Endothelial cell of hepatic sinusoid (primary cell): ENCODE results near the gene TIAM2.
"Not testable (repeated sequence)": the region's sequence is repeated elsewhere in the genome, so short reads cannot be mapped to it uniquely, and the experiment has no call there.

ENCODE experiments used
- in situ Hi-C: cut with HindIII; loops from 2 replicates; pipeline ENCODE4 v1.10.0; 2017; ENCODE audit warnings: low sequenced_read_pairs

TIAM2 gene

DNA sequence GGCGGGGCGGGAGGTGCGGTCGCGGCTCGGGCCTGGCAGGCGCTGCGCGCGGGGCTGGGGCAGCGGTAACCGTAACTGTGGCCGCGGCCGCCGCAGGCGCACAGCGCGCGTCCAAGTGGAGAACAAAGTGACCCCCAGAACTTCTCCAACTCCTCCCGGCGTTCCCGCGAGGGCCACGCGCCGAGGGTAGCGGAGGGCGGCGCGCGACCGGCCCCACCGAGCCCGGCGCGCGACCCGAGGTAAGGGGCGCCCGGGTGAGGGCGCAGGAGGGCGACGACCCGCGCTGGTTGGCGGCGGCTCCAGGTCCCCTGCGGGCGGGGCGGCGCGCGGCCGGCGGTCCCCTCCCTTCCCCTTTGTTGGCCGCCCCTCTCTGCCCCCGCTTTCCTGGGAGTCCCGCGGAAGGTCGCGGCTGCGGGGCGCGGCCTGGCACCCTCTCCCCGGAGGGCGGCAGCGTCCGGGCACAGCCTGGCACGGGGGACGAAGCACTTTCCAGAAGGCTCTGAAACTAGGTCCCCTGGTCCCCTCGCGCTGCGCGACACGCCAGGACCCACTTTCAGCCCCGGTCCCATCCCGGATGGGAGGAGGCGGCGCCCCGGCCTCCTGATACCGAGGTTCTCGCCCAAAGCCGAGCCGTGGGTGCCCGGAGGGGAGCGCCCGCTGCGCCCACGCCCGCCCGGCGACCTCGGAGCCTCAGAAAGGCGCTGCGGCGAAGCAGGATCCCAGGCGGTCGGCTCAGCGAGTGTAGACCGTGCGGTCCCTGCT is at the start of gene TIAM2:
Gene TIAM2, plus strand, starts transcription at position 62 of the 762 bp plus-strand sequence. CDS start 133,909 bp downstream, outside the sequence.
- in situ Hi-C loops = no loop called here

DNA sequence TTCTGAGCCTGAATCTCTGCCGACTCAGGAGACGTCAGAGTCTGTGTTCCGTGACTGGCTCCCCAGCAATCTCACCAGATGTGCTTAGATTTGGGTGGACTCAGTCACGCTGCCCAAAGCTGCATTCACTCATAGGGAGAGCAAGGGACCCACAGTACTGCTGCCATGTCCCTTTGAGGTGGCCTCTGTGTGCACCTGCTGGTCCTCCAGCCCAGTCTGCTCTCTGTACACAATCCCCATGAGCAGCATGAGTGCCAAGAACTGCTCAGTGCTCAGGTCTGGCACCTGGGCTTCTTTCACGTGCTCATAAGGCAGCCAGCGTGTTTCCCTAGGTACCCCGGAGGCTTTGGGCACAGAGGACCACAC is 44.2 kb upstream of the TIAM2 start:
- in situ Hi-C loops = no loop called here

DNA sequence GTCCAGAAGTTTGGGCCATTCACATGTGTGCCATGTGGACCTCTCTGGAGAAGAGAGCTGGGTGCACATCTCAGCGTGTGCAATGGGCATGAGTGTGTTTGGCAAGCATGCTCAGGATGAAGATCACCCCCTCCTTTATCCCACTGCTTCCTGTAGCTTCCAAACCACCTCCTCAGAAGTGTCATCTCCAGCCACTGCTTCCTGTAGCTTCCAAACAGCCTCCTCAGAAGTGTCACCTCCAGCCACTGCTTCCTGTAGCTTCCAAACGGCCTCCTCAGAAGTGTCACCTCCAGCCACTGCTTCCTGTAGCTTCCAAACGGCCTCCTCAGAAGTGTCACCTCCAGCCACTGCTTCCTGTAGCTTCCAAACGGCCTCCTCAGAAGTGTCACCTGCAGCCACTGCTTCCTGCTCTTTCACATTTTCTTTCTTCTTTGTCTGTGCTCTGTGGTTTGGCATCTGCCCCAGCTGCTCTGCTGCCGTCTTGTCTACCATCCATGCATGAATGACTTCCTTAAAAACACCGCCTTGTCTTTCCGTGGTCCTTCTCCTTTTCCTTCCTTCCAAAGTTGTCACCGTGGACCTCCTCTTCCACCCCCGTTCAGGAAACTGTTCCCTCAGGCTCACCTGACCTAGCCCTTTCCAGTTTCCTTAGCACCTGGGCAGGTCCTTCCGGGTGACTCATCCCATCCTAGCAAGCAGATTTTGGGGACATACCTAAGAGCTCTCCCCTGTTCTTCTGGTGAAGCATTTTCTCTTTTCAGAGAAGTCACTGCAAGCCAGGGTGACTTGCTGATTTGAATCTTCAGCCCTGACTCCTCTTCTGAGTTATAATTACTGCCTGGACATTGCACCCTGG is 43.5 kb upstream of the TIAM2 start:
- in situ Hi-C loops = no loop called here

DNA sequence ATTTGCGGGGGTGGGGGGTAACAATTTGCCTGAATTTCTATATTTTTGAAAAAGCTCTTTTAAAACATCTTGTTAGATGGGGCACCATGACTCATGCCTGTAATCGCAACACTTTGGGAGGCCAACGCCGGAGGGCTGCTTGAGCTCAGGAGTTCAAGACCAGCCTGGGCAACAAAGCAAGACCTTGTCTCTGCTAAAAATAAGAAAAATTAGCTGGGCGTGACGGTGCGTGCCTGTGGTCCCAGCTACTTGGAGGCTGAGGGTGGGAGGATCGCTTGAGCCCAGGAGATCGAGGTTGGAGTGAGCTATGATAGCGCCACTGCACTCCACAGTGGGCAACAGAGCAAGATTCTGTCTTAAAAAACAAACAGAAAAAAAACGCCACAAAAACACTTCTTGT is 41.5 kb upstream of the TIAM2 start:
- in situ Hi-C loops = no loop called here

DNA sequence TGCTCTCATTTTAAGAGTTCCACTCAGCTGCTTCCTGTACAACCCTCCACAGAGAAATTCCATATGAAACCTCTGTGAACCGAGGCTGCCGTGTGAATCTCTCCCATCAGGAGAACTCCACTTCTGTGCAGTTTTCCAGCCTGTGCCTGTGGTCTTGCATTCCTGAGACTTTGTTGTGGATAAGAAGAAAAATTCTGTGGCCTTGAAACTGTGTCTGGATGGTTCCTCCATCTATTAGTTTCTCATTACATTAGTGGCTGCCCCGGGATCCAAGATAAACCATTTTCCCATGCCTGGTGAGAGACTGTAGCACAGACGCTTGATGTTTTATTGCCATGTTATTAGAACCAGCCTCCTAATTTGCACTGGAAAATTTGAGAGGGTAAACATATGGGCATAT is 40.8 kb upstream of the TIAM2 start:
- in situ Hi-C loops = no loop called here

DNA sequence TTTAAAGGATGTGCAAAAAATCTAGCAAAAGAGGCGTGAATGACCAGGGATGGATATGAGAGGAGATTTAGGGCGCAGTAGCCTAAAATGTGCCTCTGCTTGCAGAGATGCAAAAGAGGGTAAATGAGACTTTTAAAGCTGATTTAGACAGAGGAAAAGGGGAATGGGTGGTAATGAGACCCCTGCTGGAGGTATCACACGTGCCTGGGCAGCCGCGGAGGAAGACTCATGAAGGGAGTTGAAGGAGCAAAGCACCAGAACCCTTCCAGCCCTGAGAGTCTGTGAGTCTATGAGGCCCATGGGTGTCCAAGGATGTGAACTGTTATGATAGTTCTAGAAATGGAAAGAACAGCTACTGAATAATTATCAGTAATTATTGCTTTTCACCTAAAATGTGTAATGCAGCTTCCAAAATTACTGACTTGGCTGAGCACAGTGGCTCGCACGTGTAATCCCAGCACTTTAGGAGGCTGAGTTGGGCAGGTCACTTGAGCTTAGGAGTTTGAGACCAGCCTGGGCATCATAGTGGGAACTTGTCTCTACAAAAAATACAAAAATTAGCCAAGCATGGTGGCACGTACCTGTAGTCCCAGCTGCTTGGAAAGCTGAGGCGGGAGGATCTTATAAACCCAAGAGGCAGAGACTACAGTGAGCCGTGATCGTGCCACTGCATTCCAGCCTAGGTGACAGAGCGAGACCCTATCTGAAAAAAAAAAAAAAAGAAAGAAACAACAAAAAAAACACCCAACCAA is 38.2 kb upstream of the TIAM2 start:
- in situ Hi-C loops = loop anchor here (5.0 kb wide), 1 partner anchor 35 kb away; no protein-coding TSS in a partner anchor

DNA sequence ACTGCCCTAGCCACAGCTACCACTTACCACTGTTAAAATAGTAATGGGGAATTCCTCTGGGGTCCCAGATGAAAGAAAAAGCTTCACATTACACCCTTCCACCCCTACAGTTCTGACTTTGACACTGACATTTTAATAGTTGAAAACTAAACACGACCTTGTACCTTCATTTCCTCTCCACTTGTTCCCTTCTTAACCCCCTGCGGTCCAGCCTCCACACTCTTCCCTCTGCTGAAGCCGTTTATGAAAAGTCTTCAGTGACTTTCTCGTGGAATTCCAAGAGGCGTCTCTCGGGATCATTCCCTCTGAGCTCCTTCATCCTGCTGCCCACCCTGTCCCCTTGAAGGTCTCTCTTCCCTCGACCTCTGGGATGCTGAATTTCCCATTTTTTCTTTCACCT is 36.6 kb upstream of the TIAM2 start:
- in situ Hi-C loops = loop anchor here (5.0 kb wide), 1 partner anchor 34 kb away; no protein-coding TSS in a partner anchor

DNA sequence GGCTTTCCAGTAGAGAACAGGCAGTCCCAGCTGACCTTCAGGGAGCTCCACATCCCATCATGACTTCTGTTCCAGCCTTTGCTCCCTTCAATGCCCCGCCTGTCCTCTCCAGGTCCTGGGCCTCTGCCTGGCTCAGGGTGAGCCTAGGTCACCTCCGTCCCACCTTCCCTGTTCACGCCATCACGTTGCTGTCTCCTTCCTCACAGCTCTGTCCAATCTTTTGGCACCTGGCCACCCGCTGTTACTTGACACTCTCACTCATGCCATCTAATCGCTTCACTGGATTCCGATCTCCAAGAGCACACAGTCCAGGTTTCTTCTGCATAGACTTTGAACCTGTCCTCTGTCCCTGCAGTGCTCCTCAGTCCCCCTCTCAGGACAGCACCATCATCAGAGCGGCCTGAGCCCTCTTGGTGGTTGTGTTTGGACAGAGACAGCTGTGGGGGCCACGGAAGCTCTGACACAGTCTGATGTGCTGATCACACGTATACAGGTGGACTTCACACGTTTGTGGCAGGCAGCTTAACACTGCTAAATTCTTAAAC is 34.7 kb upstream of the TIAM2 start:
- in situ Hi-C loops = no loop called here

DNA sequence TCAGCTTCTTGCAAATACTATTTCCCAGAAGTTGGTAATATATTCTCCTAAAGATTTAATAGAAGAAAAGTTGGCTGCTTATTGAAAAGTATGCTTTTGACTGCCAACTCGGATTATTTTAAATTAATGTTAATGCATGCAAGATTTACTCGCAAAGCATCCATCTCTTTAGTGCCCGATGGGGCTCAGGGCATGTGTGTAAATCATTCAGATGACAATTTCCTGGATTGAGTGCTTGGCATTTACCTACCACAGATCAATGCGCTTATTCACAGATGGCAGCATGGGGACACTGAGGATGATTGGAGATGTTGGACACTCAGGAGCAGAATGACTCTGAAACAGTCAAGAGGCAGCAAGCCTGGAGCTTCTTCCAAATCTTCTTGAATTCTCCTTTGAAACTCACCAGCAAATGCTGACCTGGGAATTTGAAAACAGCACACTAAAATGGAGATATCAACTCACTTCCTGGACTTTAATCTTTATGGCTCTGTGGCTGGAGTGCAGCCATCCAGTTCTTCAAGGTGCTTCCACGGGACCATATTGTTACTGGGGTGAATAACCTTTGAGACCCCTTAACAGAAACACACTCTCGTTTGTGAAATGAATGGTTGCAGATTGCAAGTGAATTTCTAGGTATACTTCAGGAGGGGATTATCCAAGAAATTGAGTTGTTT is 34.1 kb upstream of the TIAM2 start:
- in situ Hi-C loops = no loop called here

DNA sequence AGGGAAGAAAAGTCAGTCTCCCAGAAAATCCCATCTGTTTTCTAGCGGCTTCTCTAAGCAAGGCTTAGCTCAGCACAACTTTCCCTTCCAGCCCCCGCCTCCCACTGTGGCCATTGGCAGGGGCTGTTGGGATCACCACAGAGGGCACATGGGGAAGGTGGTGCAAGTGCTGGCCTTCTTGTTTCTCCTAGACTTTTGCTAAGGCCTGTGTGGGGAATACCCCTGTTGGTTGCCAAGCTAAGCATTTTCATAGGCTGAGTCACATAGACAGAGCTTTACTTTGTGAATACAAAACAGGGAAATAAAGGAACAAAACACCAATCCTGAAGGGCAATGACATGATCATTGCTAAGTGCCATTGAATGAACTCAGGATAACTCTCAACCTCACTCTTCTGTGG is 32.4 kb upstream of the TIAM2 start:
- in situ Hi-C loops = no loop called here

DNA sequence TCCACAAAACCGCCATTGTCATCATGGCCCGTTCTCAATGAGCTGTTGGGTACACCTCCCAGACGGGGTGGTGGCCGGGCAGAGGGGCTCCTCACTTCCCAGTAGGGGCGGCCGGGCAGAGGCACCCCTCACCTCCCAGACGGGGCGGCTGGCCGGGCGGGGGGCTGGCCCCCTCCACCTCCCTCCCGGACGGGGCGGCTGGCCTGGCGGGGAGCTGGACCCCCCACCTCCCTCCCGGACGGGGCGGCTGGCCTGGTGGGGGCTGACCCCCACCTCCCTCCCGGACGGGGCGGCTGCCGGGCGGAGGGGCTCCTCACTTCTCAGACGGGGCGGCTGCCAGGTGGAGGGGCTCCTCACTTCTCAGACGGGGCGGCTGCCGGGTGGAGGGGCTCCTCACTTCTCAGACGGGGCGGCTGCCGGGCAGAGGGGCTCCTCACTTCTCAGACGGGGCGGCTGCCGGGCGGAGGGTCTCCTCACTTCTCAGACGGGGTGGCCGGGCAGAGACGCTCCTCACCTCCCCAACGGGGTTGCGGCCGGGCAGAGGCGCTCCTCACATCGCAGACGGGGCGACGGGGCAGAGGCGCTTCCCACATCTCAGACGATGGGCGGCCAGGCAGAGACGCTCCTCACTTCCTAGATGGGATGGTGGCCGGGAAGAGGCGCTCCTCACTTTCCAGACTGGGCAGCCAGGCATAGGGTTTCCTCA is 28.9 kb upstream of the TIAM2 start:
- in situ Hi-C loops = not testable (repeated sequence)

DNA sequence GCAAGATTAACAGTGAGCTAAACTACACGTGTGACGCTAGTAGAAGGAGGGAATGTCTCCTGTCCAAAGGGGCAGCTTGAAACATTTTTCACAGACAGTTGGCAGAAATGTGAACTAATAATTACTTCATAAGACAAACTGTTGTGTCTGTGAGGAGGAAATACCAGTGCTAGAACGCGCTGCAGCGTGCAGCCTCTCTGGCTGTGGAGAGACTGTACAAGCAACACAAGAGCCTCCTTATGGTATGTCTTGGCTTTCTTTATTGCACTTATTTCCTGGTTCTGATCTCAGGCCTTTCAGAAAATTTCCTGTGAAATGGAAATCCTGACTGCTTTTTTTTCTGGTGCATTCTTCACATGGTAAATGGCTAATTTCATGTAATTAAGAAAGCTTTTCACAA is 25.3 kb upstream of the TIAM2 start:
- in situ Hi-C loops = loop anchor here (5.0 kb wide), 1 partner anchor 57 kb away; no protein-coding TSS in a partner anchor

DNA sequence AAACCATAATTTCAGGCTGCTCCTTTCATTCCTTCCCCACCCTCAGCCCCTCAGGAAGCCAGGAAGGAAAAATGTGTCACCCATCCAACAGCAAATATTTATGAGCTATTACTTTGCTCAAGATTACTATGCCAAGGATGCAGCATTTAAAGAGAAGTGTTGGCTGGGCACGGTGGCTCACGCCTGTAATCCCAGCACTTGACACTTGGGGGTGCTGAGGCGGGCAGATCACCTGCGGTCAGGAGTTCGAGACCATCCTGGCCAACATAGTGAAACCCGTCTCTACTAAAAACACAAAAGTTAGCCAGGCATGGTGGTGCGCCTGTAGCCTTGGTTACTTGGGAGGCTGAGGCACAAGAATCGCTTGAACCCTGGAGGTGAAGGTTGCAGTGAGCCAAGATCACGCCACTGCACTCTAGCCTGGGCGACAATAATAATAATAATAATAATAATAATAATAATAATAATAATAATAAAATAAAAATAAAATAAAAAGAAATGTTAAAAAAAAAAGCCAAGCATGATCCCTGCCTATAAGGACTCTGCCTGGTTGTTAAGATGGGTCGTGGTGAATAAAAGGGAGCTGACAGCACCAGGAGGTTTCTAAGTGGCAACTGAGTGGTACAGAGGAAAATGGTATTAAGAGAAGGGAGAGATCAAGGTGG is 20.5 kb upstream of the TIAM2 start:
- in situ Hi-C loops = loop anchor here (5.0 kb wide), 1 partner anchor 62 kb away; no protein-coding TSS in a partner anchor

DNA sequence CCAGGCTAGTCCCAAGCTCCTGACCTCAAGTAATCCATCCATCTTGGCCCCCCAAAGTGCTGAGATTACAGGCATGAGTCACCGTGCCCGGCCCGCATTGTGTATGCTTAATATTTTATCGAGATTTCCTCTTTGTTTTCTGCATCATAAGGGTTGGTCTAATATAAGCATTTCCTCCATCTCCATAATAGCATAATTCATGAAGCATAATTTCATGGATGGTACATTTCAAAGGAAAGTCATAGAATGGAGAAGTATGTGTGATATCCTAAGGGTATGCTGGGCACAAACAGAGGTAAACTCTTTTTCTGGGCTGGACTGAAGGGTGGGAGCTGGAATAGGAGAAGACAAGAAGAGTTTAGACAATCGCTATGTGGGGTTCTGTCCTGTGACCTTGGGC is 17.5 kb upstream of the TIAM2 start:
- in situ Hi-C loops = no loop called here

DNA sequence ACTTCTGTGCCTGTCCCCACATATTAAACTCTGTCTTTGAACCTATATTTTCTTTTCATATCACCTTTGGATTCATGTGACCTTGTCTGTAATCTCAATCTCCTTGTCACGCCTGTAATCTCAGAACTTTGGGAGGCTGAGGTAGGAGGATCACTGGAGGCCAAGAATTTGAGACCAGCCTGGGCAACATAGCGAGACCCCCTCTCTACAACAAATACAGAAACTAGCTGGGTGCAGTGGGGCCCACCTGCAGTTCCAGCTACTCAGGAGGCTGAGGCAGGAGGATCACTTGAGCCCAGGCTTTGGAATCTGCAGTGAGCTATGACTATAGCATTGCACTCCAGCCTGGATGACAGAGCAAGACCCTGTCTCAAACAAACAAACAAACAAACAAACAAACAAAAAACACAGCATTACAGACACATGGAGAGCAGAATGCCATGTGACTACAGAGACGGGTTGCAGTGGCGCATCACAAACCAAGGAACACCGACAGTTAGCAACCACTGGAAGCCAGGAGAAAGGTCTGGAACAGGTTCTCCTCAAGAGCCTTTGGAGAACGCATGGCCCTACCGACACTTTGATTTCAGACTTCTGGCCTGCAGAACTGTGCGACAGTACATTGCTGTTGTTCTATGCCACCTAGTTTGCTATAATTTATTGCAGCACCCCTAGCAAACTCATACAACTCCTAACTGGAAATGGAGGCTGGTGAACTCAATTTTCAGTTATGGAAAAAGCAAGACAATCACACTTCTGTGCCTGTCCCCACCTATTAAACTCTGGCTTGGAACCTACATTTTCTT is 14.6 kb upstream of the TIAM2 start:
- in situ Hi-C loops = no loop called here

DNA sequence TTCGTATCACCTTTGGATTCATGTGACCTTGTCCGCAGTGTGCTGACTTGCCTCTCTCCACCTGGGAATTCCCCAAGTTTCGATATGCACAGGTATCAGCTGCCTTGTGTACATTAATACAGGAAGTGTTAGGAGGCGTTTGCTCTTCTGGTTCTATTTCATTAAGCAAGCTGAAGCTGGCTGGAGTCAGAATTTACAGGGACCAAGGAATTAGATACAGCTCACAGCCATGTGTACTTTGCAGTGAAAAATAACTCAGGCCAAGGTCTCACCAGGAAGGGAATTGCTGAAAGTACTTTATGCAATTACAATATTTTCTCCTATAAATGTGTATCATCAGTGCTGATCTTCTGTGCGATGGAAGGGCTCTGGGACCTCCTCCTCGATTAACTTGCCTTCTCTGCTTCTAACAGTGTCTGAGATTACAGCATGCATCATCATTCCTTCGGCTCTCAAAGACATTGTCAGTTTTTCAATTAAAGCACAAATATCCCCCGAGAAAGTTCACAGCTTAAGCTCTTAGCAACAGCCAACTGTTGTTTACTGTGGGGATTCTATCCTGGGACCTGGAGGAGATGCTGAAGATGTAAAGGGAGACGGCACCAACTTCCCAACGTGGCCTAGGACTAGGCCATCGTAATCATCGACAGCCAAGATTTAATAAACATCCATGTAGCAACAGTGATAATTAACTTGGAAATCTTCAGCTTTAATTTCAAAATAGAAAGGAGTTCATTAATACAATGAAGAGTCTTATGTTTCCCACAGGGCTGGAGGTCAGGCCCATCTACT is 13.8 kb upstream of the TIAM2 start:
- in situ Hi-C loops = no loop called here

DNA sequence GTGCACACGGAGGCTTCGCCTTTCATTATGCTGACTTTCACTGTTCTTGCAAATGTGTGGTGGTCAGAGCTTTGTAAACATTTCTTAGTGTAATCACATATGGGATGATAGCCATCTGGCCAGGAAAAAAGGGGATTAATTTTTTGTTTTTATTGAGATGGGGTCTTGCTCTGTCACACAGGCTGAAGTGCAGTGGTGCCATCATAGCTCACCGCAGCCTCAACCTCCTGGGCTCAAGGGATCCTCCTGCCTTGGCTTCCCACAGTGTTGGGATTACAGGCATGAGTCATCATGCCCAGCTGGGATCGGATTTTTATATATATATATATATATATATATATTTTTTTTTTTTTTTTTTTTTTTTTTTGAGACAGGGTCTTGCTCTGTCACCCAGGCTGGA is 11.0 kb upstream of the TIAM2 start:
- in situ Hi-C loops = no loop called here

DNA sequence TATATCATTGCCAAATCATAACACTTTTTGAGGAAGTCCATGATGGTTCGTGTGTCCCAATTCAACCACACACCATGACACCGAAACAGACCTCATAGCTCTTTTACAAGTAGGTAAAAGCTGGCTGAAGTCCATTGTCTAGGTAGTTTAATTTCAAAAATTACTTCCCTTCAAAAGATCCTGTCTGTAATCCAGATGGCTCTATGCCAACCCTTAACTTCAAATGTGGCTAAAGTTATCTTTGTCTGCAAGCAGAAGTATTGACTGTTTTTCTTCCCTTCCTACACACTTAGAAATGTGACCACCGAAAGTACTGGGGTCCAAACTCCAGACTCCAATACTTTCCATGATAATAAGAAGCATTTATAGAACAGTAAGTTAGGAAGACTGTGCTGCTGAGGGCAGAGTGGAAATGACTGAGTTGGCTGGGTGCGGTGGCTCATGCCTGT is 8.3 kb upstream of the TIAM2 start:
- in situ Hi-C loops = no loop called here
